HCT116 (cell line): ENCODE data around the gene METTL17. TPM values are rescaled to one million over a fixed set of nuclear protein-coding genes. Genes with fewer than 3 reads are reported as not detected.

ENCODE experiments used
- CBX3 ChIP-seq: IDR thresholded peaks from 2 replicates; pipeline ENCODE4 v1.6.1; 2012; ENCODE audit warnings: low read depth
- CTCF ChIP-seq, 3 experiments: fragments of 200-600 bp in 1 of 3; sonication (generic) in 1 of 3; IDR thresholded peaks in 2 of 3; conservative IDR thresholded peaks in 1 of 3; 2 replicates each; pipeline ENCODE4 v1.5.1; 2012 to 2017; ENCODE audit warnings: low read depth in 2 of 3, low read length in 2 of 3, antibody characterized with exemption in 1 of 3, borderline replicate concordance in 1 of 3, control low read depth in 1 of 3, mild to moderate bottlenecking in 1 of 3, mixed read lengths in 1 of 3, mixed run types in 1 of 3, moderate library complexity in 1 of 3; ENCODE audit not compliant: insufficient read depth in 1 of 3
- EGR1 ChIP-seq: IDR thresholded peaks from 2 replicates; pipeline ENCODE4 v1.6.1; 2012; ENCODE audit warnings: low read depth
- EZH2 ChIP-seq: fragments of 200-600 bp; sonication (generic); IDR thresholded peaks from 2 replicates; pipeline ENCODE4 v1.6.1; 2017; ENCODE audit warnings: antibody characterized with exemption, mixed run types
- EZH2phosphoT487 ChIP-seq: fragments of 200-600 bp; IDR thresholded peaks from 2 replicates; pipeline ENCODE4 v1.6.1; 2018; ENCODE audit warnings: antibody characterized with exemption, borderline replicate concordance
- FOSL1 ChIP-seq: IDR thresholded peaks from 2 replicates; pipeline ENCODE4 v1.6.1; 2012; ENCODE audit warnings: low read depth
- MAX ChIP-seq: IDR thresholded peaks from 2 replicates; pipeline ENCODE4 v1.6.1; 2012
- POLR2A ChIP-seq: IDR thresholded peaks from 2 replicates; pipeline ENCODE4 v1.7.0; 2011; ENCODE audit warnings: borderline replicate concordance; ENCODE audit not compliant: insufficient read depth, insufficient read length; ENCODE audit errors: extremely low read depth
- POLR2AphosphoS5 ChIP-seq: IDR thresholded peaks from 2 replicates; pipeline ENCODE4 v1.6.1; 2011; ENCODE audit warnings: mild to moderate bottlenecking, low read depth, low read length, moderate library complexity
- SRF ChIP-seq: IDR thresholded peaks from 2 replicates; pipeline ENCODE4 v1.6.1; 2012; ENCODE audit warnings: low read depth
- ZBTB33 ChIP-seq: IDR thresholded peaks from 2 replicates; pipeline ENCODE4 v1.6.1; 2011; ENCODE audit warnings: mild to moderate bottlenecking, low read length, moderate library complexity; ENCODE audit not compliant: insufficient replicate concordance; ENCODE audit errors: extremely low read depth
- ZFX ChIP-seq: fragments of 450-650 bp; IDR thresholded peaks from 2 replicates; pipeline ENCODE4 v1.6.1; 2017
- total RNA-seq: library from RNA; stranded (reverse); gene quantifications from one replicate; pipeline ENCODE4 v1.2.1, GENCODE V29; 2021; ENCODE audit not compliant: unreplicated experiment

Gene METTL17
- total RNA-seq, 1 experiment from 2014 or later: 93.5 TPM

- TF ChIP-seq ZBTB33 (no peak), EZH2phosphoT487 (no peak), EZH2 (no peak), ZFX (no peak), EGR1 (no peak), MAX (no peak), POLR2A (no peak), CBX3 (no peak), POLR2AphosphoS5 (no peak), FOSL1 (no peak), SRF (no peak), CTCF (IDR thresholded peaks at IDR 0.05 in 2 of 3, conservative IDR thresholded peaks at IDR 0.05 in 1 of 3; ENCODE audit: borderline replicate concordance in 1 of 3, insufficient read depth in 1 of 3, low read depth in 2 of 3, low read length in 2 of 3) (no peak)
Observed at GRCh38 chr14:21042918-21043317, 53.1 kb downstream of the METTL17 start (continued).
